ENCODE data around the gene GANC. TPM values are rescaled to one million over a fixed set of nuclear protein-coding genes. Genes with fewer than 3 reads are reported as not detected.

GANC gene
- total and polyA plus RNA-seq, 2 experiments from 2014 or later, result 7.4 to 12.6 TPM

GRCh38 chr15:42264795-42265194, 8.2 kb upstream of the GANC start:
- Histone ChIP-seq H2AFZ (no peak overlapping the region), H3K36me3 (ENCODE audit: insufficient read depth) (peaks cover 61% of the 10 kb centered on the region), H3K4me3 (no peak overlapping the region), H3K4me1 (ENCODE audit: insufficient read depth) (no peaks in the 10 kb centered on the region), H3F3A (replicated peaks; ENCODE audit: low read depth) (no peaks in the 10 kb centered on the region), H3K4me2 (no peak overlapping the region), H3K27me3 (ENCODE audit: insufficient read depth) (no peaks in the 10 kb centered on the region), H3K9me2 (ENCODE audit: insufficient read depth) (no peaks in the 10 kb centered on the region), H4K20me1 (replicated peaks; ENCODE audit: insufficient read depth) (0 out of 2 replicates have a peak, but pooled peaks cover 5% of the 10 kb centered on the region), H3K79me2 (replicated peaks; ENCODE audit: insufficient read depth) (peaks cover 31% of the 10 kb centered on the region), H3K27ac (ENCODE audit: low read depth) (no peak overlapping the region)
- Mint-ChIP-seq H3K36me3 (ENCODE audit: low read depth) (peaks cover 73% of the 10 kb centered on the region), H3K27ac (no peak overlapping the region), H3K9me3 (no peaks in the 10 kb centered on the region), H3K4me3 (no peak overlapping the region), H3K4me1 (no peaks in the 10 kb centered on the region), H3K27me3 (ENCODE audit: insufficient read depth, low read depth, poor library complexity) (no peaks in the 10 kb centered on the region)
- DNase-seq (ENCODE audit: low spot score) (no peak), ATAC-seq (no peak)
- TF ChIP-seq, protein P1, sequence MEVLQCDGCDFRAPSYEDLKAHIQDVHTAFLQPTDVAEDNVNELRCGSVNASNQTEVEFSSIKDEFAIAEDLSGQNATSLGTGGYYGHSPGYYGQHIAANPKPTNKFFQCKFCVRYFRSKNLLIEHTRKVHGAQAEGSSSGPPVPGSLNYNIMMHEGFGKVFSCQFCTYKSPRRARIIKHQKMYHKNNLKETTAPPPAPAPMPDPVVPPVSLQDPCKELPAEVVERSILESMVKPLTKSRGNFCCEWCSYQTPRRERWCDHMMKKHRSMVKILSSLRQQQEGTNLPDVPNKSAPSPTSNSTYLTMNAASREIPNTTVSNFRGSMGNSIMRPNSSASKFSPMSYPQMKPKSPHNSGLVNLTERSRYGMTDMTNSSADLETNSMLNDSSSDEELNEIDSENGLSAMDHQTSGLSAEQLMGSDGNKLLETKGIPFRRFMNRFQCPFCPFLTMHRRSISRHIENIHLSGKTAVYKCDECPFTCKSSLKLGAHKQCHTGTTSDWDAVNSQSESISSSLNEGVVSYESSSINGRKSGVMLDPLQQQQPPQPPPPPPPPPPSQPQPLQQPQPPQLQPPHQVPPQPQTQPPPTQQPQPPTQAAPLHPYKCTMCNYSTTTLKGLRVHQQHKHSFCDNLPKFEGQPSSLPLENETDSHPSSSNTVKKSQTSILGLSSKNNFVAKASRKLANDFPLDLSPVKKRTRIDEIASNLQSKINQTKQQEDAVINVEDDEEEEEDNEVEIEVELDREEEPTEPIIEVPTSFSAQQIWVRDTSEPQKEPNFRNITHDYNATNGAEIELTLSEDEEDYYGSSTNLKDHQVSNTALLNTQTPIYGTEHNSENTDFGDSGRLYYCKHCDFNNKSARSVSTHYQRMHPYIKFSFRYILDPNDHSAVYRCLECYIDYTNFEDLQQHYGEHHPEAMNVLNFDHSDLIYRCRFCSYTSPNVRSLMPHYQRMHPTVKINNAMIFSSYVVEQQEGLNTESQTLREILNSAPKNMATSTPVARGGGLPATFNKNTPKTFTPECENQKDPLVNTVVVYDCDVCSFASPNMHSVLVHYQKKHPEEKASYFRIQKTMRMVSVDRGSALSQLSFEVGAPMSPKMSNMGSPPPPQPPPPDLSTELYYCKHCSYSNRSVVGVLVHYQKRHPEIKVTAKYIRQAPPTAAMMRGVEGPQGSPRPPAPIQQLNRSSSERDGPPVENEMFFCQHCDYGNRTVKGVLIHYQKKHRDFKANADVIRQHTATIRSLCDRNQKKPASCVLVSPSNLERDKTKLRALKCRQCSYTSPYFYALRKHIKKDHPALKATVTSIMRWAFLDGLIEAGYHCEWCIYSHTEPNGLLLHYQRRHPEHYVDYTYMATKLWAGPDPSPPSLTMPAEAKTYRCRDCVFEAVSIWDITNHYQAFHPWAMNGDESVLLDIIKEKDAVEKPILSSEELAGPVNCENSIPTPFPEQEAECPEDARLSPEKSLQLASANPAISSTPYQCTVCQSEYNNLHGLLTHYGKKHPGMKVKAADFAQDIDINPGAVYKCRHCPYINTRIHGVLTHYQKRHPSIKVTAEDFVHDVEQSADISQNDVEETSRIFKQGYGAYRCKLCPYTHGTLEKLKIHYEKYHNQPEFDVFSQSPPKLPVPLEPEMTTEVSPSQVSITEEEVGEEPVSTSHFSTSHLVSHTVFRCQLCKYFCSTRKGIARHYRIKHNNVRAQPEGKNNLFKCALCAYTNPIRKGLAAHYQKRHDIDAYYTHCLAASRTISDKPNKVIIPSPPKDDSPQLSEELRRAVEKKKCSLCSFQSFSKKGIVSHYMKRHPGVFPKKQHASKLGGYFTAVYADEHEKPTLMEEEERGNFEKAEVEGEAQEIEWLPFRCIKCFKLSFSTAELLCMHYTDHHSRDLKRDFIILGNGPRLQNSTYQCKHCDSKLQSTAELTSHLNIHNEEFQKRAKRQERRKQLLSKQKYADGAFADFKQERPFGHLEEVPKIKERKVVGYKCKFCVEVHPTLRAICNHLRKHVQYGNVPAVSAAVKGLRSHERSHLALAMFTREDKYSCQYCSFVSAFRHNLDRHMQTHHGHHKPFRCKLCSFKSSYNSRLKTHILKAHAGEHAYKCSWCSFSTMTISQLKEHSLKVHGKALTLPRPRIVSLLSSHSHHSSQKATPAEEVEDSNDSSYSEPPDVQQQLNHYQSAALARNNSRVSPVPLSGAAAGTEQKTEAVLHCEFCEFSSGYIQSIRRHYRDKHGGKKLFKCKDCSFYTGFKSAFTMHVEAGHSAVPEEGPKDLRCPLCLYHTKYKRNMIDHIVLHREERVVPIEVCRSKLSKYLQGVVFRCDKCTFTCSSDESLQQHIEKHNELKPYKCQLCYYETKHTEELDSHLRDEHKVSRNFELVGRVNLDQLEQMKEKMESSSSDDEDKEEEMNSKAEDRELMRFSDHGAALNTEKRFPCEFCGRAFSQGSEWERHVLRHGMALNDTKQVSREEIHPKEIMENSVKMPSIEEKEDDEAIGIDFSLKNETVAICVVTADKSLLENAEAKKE (CRISPR knock-in tag; IDR thresholded peaks at IDR 0.05), result no peak
- TF ChIP-seq JUNB (IDR thresholded peaks at IDR 0.05; ENCODE audit: unreplicated experiment) (no peak), ZNF331 (CRISPR knock-in tag; IDR thresholded peaks at IDR 0.05; ENCODE audit: low read depth) (no peak), CREB1 (CRISPR knock-in tag; IDR thresholded peaks at IDR 0.05; ENCODE audit: low read depth) (no peak), REST (IDR thresholded peaks at IDR 0.05; ENCODE audit: unreplicated experiment) (no peak), EZH2phosphoT487 (IDR thresholded peaks at IDR 0.05; ENCODE audit: unreplicated experiment) (no peak), EZH2 (IDR thresholded peaks at IDR 0.05; ENCODE audit: low read depth, unreplicated experiment) (no peak), ZNF114 (CRISPR knock-in tag; IDR thresholded peaks at IDR 0.05) (no peak), NANOG (IDR thresholded peaks at IDR 0.05; ENCODE audit: borderline replicate concordance) (no peak), POLR2AphosphoS5 (IDR thresholded peaks at IDR 0.05; ENCODE audit: low read depth) (no peak), STAT1 (IDR thresholded peaks at IDR 0.05; ENCODE audit: unreplicated experiment) (no peak)
- TF ChIP-seq, protein P2, sequence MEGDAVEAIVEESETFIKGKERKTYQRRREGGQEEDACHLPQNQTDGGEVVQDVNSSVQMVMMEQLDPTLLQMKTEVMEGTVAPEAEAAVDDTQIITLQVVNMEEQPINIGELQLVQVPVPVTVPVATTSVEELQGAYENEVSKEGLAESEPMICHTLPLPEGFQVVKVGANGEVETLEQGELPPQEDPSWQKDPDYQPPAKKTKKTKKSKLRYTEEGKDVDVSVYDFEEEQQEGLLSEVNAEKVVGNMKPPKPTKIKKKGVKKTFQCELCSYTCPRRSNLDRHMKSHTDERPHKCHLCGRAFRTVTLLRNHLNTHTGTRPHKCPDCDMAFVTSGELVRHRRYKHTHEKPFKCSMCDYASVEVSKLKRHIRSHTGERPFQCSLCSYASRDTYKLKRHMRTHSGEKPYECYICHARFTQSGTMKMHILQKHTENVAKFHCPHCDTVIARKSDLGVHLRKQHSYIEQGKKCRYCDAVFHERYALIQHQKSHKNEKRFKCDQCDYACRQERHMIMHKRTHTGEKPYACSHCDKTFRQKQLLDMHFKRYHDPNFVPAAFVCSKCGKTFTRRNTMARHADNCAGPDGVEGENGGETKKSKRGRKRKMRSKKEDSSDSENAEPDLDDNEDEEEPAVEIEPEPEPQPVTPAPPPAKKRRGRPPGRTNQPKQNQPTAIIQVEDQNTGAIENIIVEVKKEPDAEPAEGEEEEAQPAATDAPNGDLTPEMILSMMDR (conservative IDR thresholded peaks at IDR 0.05; ENCODE audit: low read depth in 2 of 2), result no peak
- TF ChIP-seq, protein P3, sequence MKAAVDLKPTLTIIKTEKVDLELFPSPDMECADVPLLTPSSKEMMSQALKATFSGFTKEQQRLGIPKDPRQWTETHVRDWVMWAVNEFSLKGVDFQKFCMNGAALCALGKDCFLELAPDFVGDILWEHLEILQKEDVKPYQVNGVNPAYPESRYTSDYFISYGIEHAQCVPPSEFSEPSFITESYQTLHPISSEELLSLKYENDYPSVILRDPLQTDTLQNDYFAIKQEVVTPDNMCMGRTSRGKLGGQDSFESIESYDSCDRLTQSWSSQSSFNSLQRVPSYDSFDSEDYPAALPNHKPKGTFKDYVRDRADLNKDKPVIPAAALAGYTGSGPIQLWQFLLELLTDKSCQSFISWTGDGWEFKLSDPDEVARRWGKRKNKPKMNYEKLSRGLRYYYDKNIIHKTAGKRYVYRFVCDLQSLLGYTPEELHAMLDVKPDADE (IDR thresholded peaks at IDR 0.05), result no peak

Measured in GM23338 (cell line).